Inflammatory macrophage (primary cell): ENCODE results near the gene NT5DC2.

Source experiments
- DNase-seq, 2 donors: peaks; one replicate each; pipeline ENCODE4 v3.0.0-alpha.2; 2020 to 2022

Gene NT5DC2

GRCh38 chr3:52487788-52488691 lies 45.6 kb downstream of the NT5DC2 start:
- DNase-seq, result no peak

GRCh38 chr3:52487050-52487787 lies 46.4 kb downstream of the NT5DC2 start:
- no peak for DNase-seq

- no peak for DNase-seq
These were observed 48.8 kb downstream of the NT5DC2 start for GRCh38 chr3:52484680-52485461.

- DNase-seq, result no peak
These were observed 49.9 kb downstream of the NT5DC2 start for GRCh38 chr3:52483577-52484381.

- DNase-seq, result no peak
These were observed 50.6 kb downstream of the NT5DC2 start for GRCh38 chr3:52483081-52483480.

- DNase-seq, result no peak
These were observed 51.7 kb downstream of the NT5DC2 start for GRCh38 chr3:52481819-52482521.

- DNase-seq, result no peak
These were observed 52.6 kb downstream of the NT5DC2 start for GRCh38 chr3:52480768-52481715.

- peak in 1 of 2 donors; percentile 30 for DNase-seq
These were observed 53.6 kb downstream of the NT5DC2 start for GRCh38 chr3:52479877-52480575.

GRCh38 chr3:52479037-52479876 lies 54.4 kb downstream of the NT5DC2 start:
- DNase-seq, result no peak

GRCh38 chr3:52477796-52478095 lies 55.9 kb downstream of the NT5DC2 start:
- DNase-seq, result peak in 1 of 2 donors; percentile 62

- DNase-seq, result no peak
These were observed 56.4 kb downstream of the NT5DC2 start for GRCh38 chr3:52477076-52477795.
